Neural cell (in vitro differentiated cells): Measurements from ENCODE around the gene PDE6C. TPM values are rescaled to one million over a fixed set of nuclear protein-coding genes. Genes with fewer than 3 reads are reported as not detected.

Experiments used
- H2AFZ ChIP-seq: fragments of 200-600, 300-800 bp; sonication (generic), shearing (Covaris generic); 2 replicates; pipeline ENCODE4 v1.6.0; 2014; ENCODE audit warnings: low read depth, mild to moderate bottlenecking, antibody characterized with exemption, low read length, moderate library complexity
- H3F3A ChIP-seq: fragments of 200-600 bp; shearing (Covaris generic); 2 replicates; pipeline ENCODE4 v1.6.1; 2016; ENCODE audit warnings: mild to moderate bottlenecking, moderate library complexity, mixed read lengths, antibody characterized with exemption, low read length; ENCODE audit not compliant: insufficient read depth, poor library complexity, severe bottlenecking
- H3K27ac ChIP-seq: fragments of 200-600, 300-800 bp; sonication (generic), shearing (Covaris generic); 2 replicates; pipeline ENCODE4 v1.5.1; 2014; ENCODE audit warnings: mild to moderate bottlenecking, low read length, moderate library complexity
- H3K27me3 ChIP-seq: fragments of 300-800, 200-600 bp; sonication (generic), shearing (Covaris generic); 2 replicates; pipeline ENCODE4 v1.6.0; 2014; ENCODE audit warnings: mild to moderate bottlenecking, low read depth, low read length, moderate library complexity; ENCODE audit not compliant: insufficient read depth
- H3K36me3 ChIP-seq: fragments of 300-800, 200-600 bp; sonication (generic), shearing (Covaris generic); 2 replicates; pipeline ENCODE4 v1.5.1; 2014; ENCODE audit warnings: mild to moderate bottlenecking, antibody characterized with exemption, low read length, moderate library complexity; ENCODE audit not compliant: insufficient read depth
- H3K4me2 ChIP-seq: fragments of 300-800, 200-600 bp; sonication (generic), shearing (Covaris generic); 2 replicates; pipeline ENCODE4 v1.6.0; 2014; ENCODE audit warnings: mild to moderate bottlenecking, low read length
- H3K4me3 ChIP-seq: fragments of 300-800, 200-600 bp; sonication (generic), shearing (Covaris generic); 2 replicates; pipeline ENCODE4 v1.5.1; 2014; ENCODE audit warnings: mild to moderate bottlenecking, low read length, moderate library complexity
- H3K79me2 ChIP-seq: fragments of 200-600 bp; shearing (Covaris generic); replicated peaks from 2 replicates; pipeline ENCODE4 v1.6.0; 2014; ENCODE audit warnings: mild to moderate bottlenecking, low read length, moderate library complexity; ENCODE audit not compliant: insufficient read depth
- H3K9ac ChIP-seq: fragments of 300-800, 200-600 bp; sonication (generic), shearing (Covaris generic); 2 replicates; pipeline ENCODE4 v1.6.1; 2016; ENCODE audit warnings: mild to moderate bottlenecking, low read length, mixed read lengths
- H3K9me2 ChIP-seq: fragments of 200-600 bp; shearing (Covaris generic); 2 replicates; pipeline ENCODE4 v1.6.1; 2016; ENCODE audit warnings: mild to moderate bottlenecking, low read length, mixed read lengths; ENCODE audit not compliant: insufficient read depth
- H3K9me3 ChIP-seq: fragments of 200-600, 300-800 bp; sonication (generic), shearing (Covaris generic); 2 replicates; pipeline ENCODE4 v1.6.1; 2016; ENCODE audit warnings: mild to moderate bottlenecking, mixed run types, low read length, moderate library complexity, mixed read lengths
- H4K20me1 ChIP-seq: fragments of 200-600 bp; shearing (Covaris generic); 2 replicates; pipeline ENCODE4 v1.6.1; 2016; ENCODE audit warnings: mild to moderate bottlenecking, mixed run types; ENCODE audit not compliant: insufficient read depth
- CTCF ChIP-seq: fragments of 450-650 bp; IDR thresholded peaks from 2 replicates; pipeline ENCODE4 v1.5.1; 2014; ENCODE audit warnings: antibody characterized with exemption, mild to moderate bottlenecking, moderate library complexity; ENCODE audit not compliant: poor library complexity, severe bottlenecking
- EP300 ChIP-seq: fragments of 450-650 bp; conservative IDR thresholded peaks from 2 replicates; pipeline ENCODE4 v1.6.1; 2014; ENCODE audit warnings: antibody characterized with exemption, mild to moderate bottlenecking, moderate library complexity; ENCODE audit not compliant: poor library complexity, severe bottlenecking
- EZH2 ChIP-seq: fragments of 200-600, 300-800 bp; shearing (Covaris generic), sonication (generic); IDR thresholded peaks from 2 replicates; pipeline ENCODE4 v1.6.1; 2014; ENCODE audit warnings: antibody characterized with exemption, low read length, borderline replicate concordance, mild to moderate bottlenecking; ENCODE audit not compliant: insufficient read depth, poor library complexity, severe bottlenecking
- MXI1 ChIP-seq: fragments of 450-650 bp; conservative IDR thresholded peaks from 2 replicates; pipeline ENCODE4 v1.6.1; 2014; ENCODE audit warnings: antibody characterized with exemption, mild to moderate bottlenecking; ENCODE audit not compliant: poor library complexity, severe bottlenecking
- POLR2AphosphoS5 ChIP-seq: IDR thresholded peaks from 2 replicates; pipeline ENCODE4 v1.6.1; 2012
- RAD21 ChIP-seq: fragments of 450-650 bp; conservative IDR thresholded peaks from 2 replicates; pipeline ENCODE4 v1.6.1; 2014; ENCODE audit warnings: antibody characterized with exemption, mild to moderate bottlenecking, moderate library complexity
- REST ChIP-seq: IDR thresholded peaks from 2 replicates; pipeline ENCODE4 v1.6.1; 2012; ENCODE audit warnings: borderline replicate concordance
- SMC3 ChIP-seq: fragments of 450-650 bp; conservative IDR thresholded peaks from 2 replicates; pipeline ENCODE4 v1.6.1; 2014; ENCODE audit warnings: antibody characterized with exemption, mild to moderate bottlenecking, moderate library complexity; ENCODE audit not compliant: poor library complexity
- TAF1 ChIP-seq: IDR thresholded peaks from 2 replicates; pipeline ENCODE4 v1.6.1; 2012; ENCODE audit warnings: low read depth
- polyA plus RNA-seq: library from polyadenylated mRNA; depleted of rRNA; stranded (reverse); fragments of >200 nt; gene quantifications from 2 replicates; pipeline ENCODE4 v1.2.3, GENCODE V29; 2014

The PDE6C gene
- polyA plus RNA-seq, 1 donor from 2014 or later, result not detected

- no peaks in the 10 kb centered on the region for H4K20me1 ChIP-seq
- TF ChIP-seq POLR2AphosphoS5 (no peak), RAD21 (no peak), SMC3 (no peak), REST (no peak), CTCF (no peak), EP300 (no peak), EZH2 (no peak), TAF1 (no peak)
- H3K9ac ChIP-seq, result no peak overlapping the region
Observed at GRCh38 chr10:93594518-93594917, 17.8 kb upstream of the PDE6C start.

GRCh38 chr10:93595378-93596161 is 16.8 kb upstream of the PDE6C start:
- no peaks in the 10 kb centered on the region for H3F3A ChIP-seq
- no peaks in the 10 kb centered on the region for H3K36me3 ChIP-seq
- no peaks in the 10 kb centered on the region for H4K20me1 ChIP-seq
- no peak overlapping the region for H2AFZ ChIP-seq
- no peak overlapping the region for H3K27ac ChIP-seq
- H3K9ac ChIP-seq, result no peak overlapping the region
- H3K9me3 ChIP-seq, result no peaks in the 10 kb centered on the region
- no peak overlapping the region for H3K4me3 ChIP-seq
- H3K9me2 ChIP-seq, result no peaks in the 10 kb centered on the region
- no peaks in the 10 kb centered on the region for H3K79me2 ChIP-seq
- H3K27me3 ChIP-seq, result peaks cover 14% of the 10 kb centered on the region
- H3K4me2 ChIP-seq, result no peak overlapping the region
- TF ChIP-seq RAD21, result no peak
- no peak for TF ChIP-seq EZH2
- TF ChIP-seq EP300, result no peak
- no peak for TF ChIP-seq CTCF
- TF ChIP-seq TAF1, result no peak
- no peak for TF ChIP-seq REST
- TF ChIP-seq POLR2AphosphoS5, result no peak
- TF ChIP-seq MXI1, result no peak
- no peak for TF ChIP-seq SMC3

More at GRCh38 chr10:93594518-93594917, 17.8 kb upstream of the PDE6C start:
- H3K27ac ChIP-seq, result no peak overlapping the region
- H3K4me2 ChIP-seq, result no peak overlapping the region
- no peaks in the 10 kb centered on the region for H3F3A ChIP-seq
- peaks cover 3% of the 10 kb centered on the region for H3K27me3 ChIP-seq
- H3K79me2 ChIP-seq, result no peaks in the 10 kb centered on the region
- H2AFZ ChIP-seq, result no peak overlapping the region
- no peak overlapping the region for H3K4me3 ChIP-seq
- H3K9me3 ChIP-seq, result no peaks in the 10 kb centered on the region
- H3K9me2 ChIP-seq, result no peaks in the 10 kb centered on the region
- no peaks in the 10 kb centered on the region for H3K36me3 ChIP-seq
